Mucosa of gallbladder (tissue), 1 donor: ENCODE results near the gene EHBP1. TPM values are rescaled to one million over a fixed set of nuclear protein-coding genes. Genes with fewer than 3 reads are reported as not detected.
"Not testable (repeated sequence)": the region's sequence is repeated elsewhere in the genome, so short reads cannot be mapped to it uniquely, and the experiment has no call there.

Experiments used
- DNase-seq: peaks from one replicate; pipeline ENCODE4 v3.0.0-alpha.2; 2020; ENCODE audit warnings: low spot score
- total RNA-seq: library from RNA; stranded (reverse); gene quantifications from one replicate; pipeline ENCODE4 v1.2.1, GENCODE V29; 2021
- donor health status: DM: no; HTN: no; CAD: no.

The EHBP1 gene
- total RNA-seq, 1 donor from 2014 or later = 101 TPM

DNA sequence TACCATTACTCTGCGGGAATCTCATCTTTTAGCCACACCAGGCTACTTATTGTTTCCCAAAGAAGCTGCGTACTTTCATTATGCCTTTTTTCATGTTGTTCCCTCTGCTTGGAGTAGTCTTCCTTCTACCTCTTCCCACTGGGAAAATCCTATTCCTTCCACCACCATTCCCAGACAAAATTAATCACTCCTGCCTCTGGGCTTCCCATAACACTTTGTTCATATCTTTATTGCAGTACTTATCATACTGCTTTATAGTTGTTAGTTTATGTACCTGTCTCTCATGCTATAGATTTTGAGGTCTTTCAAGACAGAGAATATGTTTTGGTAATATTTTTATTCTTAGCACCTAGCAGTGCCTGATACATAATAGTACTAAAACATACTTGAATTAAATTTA lies 361.3 kb downstream of the EHBP1 start:
- no peak for DNase-seq

DNA sequence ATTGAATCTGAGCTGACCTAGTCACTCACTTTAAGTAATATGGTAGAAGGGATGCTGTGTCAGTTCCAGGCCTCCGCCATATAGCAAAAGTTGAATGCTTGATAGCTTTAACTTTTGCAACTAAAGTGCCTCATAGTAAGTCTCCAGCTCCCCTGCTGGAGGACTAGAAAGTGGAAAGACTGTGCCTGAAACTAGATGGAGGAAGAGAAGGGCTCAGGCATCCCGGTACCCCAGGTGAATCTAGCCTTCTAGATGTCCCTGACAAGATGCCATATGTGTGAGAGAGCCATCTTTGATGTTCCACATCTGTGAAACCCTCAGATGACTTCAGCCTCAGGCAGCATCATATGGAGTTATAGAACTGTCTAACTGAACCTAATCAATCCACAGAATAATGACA lies 366.2 kb downstream of the EHBP1 start:
- DNase-seq = no peak

DNA sequence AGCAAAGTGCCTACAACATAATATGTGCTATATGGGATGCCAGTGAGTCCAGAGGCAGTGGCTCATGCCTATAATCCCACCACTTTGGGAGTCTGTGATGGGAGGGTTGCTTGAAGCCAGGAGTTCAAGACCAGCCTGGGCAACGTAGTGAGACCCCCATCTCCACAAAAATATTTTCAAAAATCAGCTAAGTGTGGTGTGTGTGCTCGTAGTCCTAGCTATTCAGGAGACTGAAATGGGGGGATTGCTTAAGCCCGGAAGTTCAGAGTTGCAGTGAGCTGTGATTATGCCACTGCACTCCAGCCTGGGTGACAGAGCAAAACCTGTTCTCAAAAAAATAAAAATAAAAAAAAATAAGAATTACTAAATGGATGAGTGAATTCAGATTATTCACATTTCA lies 368.5 kb downstream of the EHBP1 start:
- DNase-seq = no peak

DNA sequence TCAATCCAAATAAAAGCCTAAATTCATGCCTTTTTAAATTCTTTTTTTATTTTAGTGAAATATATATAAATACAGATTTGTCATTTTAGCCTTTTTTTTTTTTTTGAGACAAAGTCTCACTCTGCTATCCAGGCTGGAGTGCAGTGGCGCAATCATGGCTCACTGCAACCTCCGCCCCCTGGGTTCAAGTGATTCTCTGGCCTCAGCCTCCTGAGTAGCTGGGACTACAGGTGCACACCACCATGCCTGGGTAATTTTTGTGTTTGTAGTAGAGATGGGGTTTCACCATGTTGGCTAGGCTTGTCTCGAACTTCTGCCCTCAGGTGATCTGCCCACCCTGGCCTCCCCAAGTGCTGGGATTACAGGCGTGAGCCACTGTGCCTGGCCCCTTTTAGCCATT lies 368.9 kb downstream of the EHBP1 start:
- DNase-seq = not testable (repeated sequence)

DNA sequence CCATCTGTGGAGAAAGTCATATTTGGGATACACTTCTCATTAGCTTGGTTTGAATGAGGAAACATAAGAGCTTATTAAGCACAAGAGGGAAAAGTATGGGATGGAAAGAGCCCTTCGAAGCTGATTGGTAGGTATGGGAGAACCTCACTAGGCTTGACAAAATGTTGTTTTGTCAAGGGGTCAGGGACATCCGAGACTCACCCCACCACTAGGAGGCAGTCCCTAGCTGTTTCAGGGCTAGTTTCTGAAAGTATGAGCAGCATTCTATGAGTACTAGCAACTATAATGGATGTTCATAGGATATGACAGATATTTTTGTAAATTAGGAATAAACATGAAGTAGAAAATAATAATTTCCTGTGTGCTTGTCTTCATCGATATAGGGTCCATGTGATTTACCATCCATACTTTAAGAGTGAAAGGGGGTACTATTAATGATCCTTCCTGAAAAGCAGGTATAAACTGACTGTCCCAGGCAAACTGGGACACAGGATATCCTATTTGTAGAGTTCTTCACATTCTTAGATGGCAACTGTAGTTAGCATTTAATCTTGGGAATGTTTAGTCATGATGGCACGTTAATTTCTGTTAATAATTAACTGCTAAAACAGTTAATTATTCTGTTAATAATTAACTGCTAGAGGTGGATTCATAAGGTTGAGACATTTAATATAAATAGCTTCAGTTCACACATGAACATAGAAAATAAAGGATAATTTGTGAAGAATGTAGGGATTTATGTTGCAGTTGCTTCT lies 373.5 kb downstream of the EHBP1 start:
- DNase-seq = no peak

DNA sequence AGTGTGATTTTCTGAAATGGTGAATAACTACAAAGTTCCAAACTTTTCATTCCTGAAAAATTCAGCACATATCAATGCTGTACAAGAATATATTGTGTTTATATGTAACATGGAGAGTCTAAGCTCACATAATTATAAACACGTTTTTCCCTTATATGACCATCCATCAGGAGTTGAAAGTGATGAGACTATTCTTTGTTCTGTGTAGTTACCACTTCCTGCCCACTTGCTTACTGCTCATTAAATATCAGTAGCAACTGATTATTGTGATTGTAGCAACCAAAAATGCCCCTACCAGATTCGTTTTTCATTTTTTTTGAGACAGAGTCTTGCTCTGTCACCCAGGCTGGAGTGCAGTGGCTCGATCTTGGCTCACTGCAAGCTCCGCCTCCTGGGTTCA lies 375.9 kb downstream of the EHBP1 start:
- DNase-seq = no peak

DNA sequence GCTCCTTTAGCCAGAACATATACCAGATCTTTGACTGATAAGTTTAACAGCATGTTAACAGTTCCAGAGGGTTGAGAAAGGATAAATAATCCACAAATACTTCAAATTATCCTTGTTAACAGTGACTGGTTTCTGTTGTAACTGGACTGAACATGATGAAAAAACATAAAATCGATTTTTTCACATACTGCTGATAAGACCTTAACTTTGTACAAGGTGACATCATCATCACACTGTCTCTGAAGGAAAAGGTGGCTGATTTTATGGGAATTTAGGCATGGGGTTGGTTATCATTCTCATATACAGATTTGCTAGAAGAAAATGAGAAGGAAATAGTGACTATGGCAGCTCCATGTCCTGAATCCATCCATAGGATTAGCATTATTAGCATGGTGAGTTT lies 381.2 kb downstream of the EHBP1 start:
- DNase-seq = no peak

DNA sequence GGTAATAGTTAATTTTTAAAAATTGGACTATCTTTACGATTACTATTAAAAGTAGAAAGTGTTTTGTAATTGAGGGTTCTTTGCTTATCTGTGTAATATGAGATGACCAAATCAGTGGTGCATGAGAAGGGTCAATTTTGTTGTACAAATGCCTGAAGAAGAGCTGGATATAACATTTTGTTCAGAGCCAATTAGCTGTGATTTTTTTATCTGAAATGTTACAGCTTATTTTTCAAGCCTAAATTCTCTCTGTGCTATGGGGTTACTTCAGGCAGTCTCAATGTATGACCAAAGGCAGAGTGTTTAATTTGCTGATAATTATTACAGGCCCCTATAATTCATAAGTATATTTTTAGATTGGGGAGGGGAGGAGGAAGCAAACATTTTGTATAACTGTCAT lies 386.9 kb downstream of the EHBP1 start:
- no peak for DNase-seq

DNA sequence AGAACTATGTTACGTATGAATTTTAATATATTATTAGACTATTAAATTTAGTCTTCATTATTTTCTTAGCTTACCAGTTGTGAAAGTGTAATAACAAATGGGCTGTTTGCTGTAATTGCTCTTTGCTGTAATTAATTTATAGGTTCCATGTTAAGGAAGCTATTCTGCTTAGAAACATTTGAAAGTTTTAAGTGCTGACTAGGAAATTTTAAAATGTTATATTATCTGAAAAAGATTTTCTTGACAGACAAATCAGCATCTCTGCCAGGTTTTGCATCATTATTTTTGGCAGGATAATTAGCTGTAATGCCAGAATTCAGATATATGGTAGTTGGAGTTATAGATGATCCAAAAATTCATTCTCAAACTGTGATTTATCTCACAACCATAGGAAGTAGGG lies 387.3 kb downstream of the EHBP1 start:
- DNase-seq = no peak

DNA sequence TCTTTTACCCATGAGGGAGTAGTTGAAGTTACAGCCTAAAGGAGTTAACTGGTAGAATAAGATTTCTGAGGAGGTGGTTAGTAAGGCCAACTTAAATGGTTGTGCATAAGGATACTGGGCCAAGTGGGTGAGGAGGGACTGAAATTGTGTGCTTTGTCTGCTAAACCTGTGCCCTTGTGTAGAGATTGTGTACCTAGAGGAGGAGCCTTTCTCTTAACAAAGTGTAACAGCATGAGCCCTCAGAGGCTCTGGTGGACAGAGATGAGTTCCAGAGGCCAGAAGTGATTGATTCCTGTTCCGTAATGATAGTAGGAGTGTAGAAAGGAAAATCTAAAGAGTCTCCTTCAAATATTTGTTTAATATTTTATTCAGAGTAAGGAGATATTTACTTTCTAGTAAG lies 388.0 kb downstream of the EHBP1 start:
- DNase-seq = no peak

Other genes starting within 250 kb of the EHBP1 start
- 3.3 TPM for gene TMEM17, start 199.5 kb upstream of the EHBP1 start, total RNA-seq